Measurements from ENCODE around the gene BLCAP.

The BLCAP gene

DNA sequence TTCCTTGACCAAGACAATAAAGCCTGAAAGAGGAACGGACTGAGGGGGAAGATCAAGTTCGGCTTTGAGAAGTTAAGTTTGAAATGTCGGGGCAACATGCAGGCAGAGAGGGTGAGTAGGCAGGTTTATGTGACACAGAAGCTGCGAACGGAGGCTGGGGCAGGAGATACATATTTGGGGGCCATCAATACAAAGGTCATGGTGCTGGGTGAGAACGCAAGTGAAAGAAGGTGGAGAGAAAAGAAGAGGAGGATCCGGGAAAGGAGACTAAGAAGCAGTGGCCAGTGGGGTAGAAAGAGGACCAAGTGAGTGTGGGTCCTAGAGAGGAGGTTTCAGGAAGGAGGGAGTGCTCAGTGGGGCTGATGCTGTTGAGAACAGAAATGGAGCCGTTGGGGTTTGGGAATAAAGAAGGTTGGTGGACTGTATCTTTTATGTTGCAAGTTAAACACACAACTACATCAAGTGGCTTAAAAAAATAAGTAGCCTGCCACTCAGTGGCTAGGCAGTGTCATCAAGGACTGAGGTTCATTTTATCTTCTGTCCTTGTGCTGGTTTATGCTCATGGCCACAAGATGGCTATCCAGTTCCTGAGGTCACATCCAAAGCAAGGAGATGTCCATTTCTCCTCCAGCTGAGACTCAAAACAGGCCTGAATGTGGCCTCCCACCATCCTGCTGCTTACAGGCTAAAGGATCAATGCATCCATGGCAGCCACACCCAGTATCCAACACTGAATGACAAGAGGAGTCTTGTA, 1.7 kb upstream of the BLCAP start:
- DNase-seq = no peak

DNA sequence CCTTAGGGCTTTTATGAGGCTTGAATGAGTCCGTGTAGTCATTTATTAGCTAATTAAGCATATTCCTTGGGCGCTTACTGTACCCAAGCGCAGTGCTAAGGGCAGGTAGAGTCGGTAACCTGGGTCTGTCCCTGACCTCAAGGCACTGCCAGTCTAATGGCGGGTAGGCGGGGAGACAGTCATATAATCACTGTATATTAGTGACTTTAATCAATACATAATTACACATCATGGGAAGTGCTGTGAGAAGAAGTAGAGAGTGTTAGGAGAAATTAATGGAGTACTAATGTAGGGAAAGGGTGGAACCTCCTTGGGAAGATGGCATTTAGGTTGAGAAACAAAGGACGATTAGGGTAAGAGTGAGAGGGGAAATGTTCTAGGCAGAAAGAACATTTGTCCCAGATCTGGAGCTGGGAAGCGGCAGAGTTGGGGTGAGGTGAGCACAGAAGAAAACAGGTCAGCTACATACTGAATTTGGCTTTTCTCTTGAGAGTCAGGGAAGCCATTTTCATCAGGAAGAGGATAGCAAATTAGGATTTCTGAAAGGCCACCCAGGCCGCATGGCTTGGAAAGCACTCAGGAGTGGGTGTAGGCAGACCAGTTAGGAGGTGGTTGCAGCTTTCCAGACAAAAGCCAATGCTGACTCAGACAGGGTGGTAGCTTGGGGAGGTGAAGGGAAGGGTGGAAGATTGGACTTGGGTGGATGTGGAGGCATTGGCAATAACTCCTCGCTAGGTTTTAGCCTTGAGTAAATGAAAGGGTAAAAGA, 954 bp upstream of the BLCAP start:
- DNase-seq = no peak

DNA sequence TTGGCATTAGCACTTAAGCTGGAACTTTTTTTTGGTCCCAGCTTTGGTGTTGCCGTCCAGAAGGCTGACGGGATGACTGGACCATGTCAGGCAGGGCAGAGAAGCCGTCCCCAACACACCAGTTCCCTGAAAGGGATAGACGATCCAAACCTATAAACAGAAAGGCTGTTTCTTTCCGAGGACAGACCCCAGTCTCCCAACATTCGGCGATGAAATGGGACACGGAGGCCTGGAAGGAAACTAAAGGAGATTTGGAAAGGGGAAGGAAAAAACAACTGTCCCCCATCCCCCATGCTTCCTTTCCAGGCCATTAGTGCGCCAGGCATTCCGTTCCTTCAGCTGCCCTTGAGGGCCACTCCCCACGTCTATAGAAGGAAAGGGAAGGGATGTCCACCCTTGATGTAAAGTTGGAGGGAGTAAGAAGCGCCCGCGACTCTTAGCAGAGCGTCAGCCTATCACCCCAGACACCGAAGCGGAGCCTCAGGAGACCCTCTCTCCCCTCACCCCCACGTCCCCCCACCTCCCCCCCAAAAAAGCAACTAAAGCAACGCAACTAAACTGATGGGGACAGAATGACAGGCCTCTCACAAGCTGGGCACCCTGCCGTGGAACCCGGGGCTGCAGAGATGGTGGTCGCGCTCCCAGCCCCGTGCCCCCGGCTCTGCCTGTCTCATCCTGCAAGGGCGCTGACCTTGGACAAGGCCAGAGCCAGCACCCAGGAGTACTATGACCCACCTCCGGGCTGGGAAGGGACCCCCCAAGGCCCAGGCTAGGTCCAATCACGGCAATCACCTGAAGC, 638 bp downstream of the BLCAP start:
- no peak for DNase-seq

DNA sequence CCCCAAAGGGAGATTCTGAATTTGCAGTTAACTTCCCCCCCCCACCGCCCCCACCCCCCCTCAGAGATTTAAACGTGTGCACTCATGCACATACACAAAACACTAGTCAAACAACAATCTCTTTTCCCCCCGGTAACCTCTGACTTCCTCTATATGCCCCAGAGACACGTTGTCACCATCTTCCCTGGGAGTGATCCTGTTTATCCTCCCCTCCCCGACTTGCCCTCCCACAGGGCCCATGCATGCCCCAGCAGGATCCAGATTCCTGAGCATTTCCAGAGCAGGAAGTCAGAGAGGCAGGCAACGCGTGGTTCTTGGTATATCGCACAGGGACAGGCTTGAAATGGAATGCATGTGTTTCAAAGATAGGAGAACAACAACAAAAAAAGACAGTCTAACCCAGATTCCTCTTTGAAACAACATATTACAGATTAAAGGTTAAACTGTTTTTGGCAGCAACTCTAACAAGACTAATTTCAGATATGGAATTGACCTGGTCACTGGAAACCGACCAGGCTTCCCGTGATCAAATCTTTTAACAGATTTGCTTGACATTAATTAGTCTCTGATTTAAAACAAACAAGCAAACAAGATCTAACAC, 1.3 kb downstream of the BLCAP start:
- DNase-seq = peak; percentile 32

DNA sequence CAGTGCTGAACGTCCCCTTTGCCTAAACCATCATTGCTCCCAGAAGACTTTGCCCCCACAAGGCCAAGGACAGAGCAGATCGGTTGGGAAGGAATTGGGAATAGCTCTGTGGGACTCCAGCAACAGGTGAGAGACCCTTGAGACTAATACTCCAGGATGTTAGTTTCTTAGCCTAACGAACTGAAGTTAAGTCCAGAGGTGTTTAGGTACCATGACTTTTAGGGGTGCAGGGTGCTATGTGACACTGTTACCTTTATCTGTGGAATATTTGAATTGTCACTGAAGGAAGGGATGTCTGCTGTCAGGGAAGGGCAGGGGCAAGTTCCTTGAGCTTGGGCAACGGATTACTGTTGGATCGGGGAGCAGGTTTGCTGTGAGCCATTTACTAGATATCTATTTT, 1.9 kb downstream of the BLCAP start:
- no peak for DNase-seq

DNA sequence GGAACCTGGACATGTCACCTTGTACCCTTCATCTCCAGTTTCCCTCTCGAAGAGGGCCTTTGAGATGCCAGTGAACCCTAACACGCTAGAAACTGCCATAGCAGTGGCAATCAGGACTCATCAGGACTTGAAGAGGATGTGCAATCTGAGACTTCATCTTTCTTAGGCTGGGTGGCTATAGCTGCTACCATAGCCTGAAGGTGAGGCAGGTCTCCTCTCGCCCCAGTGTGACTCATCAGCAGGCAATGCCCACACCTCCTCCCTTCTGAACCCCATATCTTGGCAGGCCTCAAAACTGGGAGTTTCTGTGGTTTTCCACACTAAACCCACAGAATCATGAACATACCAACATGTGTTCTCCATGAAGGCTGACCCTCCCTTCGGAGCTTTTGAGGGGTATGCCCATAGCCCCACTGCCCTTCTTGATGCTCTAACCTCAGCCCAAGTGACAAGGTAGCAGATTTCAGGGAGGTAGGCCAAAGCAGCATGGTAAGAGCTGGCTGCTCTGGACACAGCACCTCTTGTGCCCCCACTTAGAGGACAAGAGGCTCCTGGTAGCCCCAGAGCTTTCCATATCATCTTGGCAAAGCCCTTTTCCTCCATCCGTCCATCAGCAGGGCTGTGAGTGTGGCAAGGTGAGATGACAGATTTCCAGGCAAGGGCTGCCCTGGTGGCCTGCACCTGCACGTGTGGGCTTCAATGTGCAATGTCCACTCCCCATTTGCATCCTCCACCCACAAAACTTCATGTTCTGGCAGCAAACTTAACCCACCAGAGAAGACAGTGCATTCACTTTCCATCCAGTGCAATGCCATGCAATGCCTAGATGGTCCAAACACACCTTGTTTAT, 2.6 kb downstream of the BLCAP start:
- DNase-seq = no peak

DNA sequence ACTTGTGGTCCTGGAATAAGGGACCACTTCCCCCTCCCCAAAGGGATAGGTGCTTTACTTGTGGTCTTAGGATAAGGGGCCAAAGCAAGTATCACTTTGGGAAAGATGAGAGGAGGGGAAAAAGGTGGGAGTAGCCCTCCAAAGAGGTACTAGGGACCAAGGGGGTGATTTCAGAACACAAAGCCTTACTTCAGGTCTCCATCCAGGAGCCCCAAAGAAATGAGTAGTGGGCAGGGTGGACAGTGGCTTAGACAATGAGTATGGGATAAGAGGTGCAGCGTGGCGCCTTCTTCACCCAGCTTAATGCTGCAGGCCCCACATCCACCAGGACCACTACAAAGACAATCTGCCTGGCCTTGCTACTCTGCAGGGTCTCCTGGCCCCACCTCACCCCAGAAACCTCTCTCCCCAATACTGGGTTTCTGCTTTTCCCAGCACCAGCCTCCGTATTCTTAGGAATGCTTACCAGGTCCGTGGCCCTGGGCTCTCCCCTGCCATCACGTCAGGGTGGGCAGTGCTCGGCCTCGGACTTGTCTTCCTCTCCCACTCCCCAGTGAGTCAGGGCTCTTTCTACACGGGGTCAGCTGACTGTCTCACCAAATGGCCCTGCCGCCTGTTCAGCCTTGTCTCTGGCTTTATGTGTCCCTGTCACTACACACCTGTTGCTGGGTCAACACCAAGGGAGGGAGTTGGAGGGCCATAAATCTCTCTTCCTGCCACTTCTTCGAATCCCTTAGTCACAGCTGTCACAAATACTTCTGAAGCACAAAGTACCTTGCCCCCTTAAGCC, 3.6 kb downstream of the BLCAP start:
- DNase-seq = peak; percentile 30

DNA sequence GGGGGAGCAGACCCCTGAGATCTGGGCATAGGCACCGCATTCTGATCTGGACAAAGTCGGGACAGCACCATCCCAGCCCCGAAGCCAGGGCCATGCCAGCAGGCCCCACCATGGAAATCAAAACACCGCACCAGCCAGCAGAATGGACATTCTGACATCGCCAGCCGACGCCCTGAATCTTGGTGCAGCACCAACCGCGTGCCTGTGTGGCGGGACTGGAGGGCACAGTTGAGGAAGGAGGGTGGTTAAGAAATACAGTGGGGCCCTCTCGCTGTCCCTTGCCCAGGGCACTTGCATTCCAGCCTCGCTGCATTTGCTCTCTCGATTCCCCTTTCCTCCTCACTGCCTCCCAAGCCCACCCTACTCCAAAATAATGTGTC, 4.7 kb downstream of the BLCAP start:
- no peak for DNase-seq

DNA sequence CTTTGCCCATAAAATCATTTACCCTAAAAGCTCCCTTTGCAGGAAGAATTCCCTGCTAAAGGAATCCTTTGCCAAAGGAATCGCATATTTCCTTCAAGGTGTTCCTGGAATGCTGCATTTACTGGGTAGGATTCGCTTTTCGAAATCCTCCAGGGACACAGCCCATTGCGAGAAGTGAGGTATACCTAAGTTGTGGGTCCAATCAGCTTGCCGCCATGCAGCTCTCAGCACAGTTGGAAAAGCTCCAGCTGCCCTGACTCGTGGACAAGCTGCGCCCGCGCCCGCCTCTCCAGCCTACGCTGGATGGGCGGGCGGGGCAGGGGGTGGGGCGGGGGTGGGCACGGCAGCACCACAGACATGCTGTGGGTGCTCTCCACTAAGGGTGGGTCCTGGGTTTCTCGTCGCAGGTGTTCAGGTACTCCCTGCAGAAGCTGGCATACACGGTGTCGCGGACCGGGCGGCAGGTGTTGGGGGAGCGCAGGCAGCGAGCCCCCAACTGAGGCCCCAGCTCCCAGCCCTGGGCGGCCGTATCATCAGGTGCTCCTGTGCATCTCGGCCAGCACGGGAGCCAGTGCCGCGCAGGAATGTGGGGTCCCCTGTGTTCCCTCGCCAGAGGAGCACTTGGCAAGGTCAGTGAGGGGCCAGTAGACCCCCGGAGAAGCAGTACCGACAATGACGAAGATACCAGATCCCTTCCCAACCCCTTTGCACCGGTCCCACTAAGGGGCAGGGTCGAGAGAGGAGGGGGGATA, 5.2 kb downstream of the BLCAP start:
- DNase-seq = peak; percentile 88

DNA sequence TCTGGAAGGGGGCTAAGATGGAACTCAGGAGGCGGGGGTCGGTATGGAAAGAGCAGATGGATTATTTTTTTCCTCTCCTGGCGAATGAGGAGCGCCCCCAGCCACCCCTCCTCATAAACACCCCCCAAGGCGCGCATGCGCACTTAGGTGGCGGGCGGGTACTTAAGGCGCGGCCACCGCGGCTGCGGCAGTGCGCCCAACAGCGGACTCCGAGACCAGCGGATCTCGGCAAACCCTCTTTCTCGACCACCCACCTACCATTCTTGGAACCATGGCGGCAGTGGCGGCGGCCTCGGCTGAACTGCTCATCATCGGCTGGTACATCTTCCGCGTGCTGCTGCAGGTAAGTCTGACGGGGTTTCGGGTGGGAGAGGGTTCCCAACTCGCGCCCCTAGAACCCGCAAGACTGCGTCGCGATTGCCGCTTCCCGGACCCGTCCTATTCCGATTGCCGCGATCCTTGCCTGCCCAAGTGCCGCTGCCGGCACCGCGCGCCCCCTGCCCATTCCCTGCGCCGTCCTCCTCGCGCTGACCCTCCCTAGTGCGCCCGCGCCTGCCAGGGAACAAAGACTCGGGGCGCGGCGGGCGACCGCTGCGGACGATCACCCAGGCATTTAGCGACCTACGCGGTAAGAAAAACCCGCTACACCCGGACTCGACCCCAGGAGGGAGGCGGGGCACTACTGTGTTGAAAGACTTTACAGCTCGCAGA, 6.5 kb downstream of the BLCAP start, which contains the start of gene NNAT:
Gene NNAT, plus strand, starts transcription at position 190 of the 711 bp plus-strand sequence. Its CDS starts 82 bp downstream, at position 272.
- no peak for DNase-seq

DNA sequence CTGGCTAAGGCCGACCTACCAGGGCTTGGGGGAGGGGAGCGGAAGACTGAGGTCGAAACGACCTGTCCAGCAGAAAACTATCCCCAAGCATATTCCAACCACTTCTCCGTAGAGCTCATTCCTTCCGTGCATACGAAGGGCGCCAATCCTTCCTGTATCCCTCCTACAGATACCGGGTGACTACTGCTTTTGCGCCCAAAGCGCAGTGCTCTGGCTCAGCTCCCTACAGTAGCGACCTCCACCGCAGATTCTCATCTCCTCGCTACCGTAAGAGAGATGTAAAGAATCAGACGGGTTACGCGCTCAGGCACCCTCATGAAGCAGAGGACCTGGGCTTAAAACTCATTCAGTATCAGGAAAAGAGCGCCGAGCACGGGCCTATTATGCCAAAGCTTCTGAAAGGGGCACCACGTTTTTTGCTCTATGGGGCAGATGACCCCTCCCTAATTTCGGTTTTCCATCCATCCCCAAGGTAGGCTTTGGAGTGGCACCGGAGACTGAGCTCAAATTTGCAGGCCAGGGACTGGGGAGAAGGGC, 7.2 kb downstream of the BLCAP start:
- no peak for DNase-seq

DNA sequence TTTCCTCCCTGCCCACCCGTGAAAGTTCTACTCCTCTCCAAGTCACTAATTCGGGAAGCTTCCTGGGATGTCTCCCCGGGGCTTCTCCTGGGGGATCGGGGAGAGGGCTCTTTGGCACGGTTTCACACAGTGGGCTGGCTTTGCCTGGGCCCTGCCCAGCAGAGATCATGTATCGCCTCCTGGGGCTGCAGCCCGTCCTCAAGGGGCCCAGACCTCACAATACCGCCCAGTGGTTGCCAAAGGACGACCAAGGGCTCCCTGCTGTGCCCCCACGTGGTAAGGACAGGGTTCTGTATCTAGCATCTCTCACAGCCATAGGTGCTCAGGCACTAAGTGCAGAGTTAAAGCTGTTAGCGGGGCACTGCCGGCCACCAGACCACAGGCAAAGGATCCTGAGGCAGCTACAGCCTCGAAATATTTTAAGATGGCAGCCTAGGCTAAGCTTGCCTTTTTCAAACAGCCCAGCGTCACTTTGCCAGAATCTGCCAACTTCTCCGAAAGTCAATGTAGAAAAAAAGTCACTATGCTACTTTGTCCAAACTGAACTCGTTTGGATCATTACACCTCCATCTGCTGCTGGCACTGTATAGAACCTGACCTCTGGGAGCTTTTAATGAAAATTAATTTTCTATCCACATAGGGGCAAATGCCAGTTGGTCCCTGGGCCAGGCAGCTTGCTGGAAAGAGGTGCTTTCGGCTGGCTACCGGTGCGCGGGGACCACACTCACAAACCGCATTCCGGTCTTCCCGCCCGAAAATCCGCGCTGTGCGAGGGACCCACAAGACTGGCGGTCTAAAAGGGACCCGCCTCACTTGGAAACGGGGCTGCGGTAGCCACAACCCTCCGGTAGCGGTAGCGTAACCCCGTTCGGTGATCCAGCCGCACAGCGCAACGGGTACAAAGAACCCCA, 7.9 kb downstream of the BLCAP start:
- DNase-seq = peak; percentile 97

DNA sequence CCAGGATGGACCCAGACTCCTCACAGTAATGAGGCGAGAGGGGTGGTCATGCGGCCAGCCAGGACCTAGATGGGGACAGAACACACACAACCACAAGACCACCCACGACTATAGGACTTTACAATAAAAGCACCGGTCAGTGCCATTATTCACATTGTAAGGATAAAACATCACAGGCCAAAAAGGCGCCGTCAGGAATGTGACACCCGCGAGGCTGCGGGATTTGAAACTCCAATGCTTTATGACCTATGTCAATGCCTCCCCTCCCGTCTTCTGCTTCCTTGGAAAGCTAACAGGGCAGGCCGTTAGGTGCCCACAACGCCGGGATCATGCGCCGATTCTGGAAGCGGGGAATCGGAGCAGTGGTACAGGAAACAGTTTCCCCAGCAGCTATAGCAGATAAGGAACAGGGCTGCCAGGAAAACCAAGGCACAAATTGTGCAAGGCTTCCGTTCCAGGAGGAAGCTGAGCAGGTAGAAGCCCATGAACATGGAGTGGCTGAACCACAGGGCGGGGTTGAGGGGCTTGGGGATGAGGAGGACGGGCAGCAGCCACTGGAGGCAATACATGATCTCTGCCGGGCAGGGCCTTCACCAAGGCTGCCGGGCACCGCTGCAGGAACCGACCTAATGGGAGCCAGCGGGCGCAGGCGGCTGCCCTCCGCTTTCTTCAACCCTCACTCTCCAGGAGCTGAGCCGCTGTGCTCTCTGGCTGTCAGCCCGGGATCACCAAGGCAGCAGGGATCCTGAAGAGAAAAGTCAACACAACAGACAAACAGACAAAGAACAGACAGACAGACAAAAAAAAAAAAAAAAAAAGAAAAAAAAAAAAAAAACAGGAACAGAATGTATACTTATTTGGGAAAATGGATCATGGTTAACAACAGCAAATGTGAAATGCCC, 8.8 kb downstream of the BLCAP start:
- DNase-seq = peak; percentile 80

DNA sequence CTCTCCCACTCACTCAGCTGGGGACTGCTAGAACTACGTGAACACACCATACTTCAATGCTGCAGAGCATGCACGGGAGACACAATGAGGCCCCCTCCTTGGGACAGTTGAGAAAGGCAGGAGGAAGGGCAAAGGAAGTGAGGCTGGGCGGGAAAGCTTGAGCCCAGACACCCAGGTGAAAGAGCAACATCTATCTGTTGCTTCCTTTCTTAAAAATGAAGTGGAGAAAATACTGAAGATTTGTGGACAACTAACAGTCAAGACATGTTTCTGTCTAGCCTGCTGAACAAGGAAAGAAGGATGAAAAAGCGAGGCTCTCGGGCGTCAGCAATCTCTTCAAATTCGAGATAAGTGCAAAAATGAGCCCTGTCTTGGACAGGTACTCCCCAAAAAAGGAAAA, 9.6 kb downstream of the BLCAP start:
- DNase-seq = no peak

DNA sequence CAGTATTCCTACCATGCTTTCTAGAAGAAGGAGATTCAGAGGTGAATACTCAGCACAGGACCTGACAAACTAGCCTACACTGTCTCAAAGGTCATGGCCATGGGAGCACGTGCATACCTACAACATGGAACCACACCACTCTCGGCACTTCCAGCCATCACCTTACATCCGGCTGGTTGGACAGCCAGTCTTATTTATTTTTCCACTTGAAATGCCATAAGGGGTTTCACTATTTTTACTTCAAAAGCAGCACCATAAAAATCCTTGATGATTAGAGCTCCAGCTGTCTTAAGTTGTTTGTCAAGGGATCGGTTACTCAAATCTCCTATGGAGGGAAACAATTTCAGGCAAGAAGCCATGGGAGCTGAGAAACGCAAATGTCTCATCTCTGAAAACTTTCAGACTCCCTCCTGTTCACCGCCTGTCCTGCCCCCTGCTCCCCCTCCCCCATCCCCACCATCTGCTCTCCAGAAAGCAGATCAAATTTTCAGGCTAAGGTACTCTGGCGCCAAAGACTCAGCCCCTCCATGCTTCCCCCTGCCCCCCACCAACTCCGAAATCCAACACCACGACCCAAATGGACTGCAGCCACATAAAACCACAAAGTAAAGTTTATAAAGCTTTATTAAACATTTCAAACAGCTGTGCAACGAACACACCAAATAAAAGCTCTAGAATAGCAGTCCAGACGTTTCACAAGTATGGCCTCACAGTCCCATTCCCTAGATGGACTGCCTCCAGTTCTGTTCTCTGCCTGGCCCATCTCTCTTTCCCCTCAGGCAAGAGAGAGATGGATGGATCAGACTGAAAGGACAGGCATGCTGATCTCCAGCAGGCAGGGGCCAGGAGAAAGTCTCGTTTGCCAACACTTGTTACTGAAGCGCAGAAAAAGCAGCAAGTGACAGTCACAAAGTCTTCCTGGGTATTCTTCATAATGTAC, 10.6 kb downstream of the BLCAP start:
- no peak for DNase-seq

DNA sequence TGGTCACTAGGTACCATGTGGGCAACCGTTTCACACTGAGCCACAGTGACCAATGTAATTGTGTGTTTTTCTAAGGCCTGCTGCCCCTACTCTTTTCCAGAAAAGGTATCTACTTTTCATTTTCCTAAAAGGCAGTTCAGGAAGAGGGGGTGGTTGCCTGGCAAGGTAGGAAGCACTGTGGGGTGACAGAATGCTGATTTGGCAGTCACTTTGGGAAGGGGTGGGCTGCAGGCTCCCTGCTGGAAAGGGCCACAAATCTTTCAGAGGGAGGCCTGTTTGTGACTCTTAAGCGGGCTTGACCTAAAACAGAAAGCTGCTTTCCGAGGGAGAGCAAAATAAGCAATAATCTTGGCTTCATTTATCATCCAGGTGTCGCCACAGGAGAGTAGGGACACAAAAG, 11.8 kb downstream of the BLCAP start:
- DNase-seq = no peak

Measured in NCI-H345 (cell line).